NCI-H446 (cell line): ENCODE data around the gene MPP1.
"Not testable (repeated sequence)": the region's sequence is repeated elsewhere in the genome, so short reads cannot be mapped to it uniquely, and the experiment has no call there.

Source experiments
- DNase-seq, 2 experiments: peaks; one replicate each; lab custom pipeline; 2025; lab: John Stamatoyannopoulos, UW

Gene MPP1

DNA sequence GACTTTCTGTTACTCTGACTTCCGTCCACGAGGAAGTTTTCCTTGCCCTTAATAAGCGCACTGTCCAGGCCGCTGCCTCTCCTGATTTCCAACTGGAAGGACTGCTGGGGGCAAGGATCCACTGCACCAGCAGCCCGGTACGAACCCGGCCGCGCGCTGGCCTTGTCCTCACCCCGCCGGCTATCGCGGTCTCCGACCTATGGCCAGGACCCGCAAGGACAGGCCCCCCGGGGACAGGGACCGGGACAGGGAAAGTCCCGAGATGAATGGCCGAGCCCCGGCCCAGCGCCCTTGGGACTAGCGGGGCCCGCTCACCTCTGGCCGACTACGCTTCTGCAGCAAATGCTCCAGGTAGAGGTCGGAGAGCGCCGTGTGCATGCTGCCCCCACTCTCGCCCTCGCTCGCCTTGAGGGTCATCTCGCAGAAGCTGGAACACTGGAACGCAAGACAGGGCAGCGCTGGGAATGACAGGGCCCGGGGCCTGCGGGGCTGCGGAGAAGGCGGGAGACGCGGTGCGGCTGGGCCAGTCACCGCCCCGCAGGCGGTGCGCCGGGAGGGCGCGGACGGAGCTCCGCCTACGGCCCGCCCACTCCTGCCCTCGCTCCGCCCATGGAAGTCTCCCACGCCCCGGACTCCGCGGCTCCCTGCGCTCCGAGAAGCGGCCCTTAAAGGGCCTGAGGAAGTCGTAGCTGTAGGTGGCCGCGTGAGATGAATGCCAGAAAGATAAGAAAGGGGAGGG, at the start of gene MPP1:
MPP1 (minus strand) TSS at position 529 of the 739 bp plus-strand sequence; CDS start at position 417, 112 bp downstream.
- peak; percentile 49 to 67 for DNase-seq

DNA sequence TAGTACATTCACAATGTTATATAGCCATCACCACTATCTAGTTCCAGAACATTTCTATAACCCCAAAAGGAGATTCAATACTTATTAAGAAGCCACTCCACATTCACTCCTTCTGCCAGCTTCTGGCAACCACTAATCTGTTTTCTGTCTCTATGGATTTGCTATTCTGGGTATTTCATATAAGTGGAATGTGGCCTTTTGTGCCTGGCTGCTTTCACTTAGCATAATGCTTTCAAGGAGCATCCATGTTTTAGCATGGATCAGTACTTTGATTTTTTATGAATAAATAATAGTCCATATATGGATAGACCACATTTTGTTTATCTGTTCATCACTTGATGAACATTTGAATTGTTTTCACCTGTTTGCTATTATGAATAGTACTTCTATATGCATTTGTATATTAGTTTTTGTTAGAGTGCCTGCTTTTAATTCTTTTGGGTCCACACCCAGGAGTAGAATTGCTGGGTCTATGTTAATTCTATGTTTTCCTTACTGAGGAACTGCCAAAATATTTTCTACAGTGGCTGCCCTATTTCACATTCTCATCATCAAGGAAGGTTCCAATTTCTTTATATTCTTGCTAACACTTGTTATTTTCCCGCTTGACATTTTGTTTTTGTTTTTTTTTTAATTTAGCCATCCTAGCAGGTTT, 45.8 kb upstream of the MPP1 start:
- DNase-seq: no peak

DNA sequence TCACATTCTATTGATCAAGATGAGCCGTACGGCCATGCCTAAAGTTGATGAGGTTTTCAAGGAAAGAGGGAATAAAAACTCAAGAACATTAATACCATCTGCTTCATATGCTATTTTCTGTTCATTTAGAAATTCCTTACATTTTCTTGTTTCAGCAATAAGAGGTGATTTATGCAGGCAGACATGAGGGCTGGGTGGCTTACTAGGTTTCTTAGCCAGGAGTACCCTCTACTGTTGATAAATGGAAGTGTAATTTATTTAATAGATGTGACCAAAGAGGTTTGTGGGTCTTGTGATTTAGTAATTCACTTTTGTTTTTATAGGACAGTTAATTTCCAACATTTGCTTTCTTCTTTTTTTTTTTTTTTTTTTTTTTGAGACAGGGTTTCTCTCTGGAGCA, 35.6 kb upstream of the MPP1 start:
- DNase-seq: peak in 1 of 2 experiments; percentile 6

DNA sequence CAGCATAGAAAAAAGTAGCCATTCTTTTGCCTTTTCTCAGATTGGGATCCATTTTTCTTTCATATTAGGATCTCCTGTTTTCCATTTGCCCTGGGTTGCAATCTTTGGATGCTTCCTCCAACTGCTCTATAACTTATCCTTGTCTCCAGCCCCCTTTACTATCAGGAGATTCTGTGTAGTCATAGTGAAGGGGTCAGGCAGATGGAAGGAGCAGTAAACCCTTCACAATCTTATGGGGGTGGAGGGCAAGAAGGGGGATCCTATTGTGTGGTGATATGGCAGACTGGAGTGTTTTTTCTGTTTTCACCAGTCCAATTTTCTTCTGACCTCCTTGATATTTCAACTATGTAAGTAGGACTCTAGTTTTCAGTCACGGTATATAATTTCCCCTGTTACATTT, 30.9 kb upstream of the MPP1 start:
- DNase-seq: no peak

DNA sequence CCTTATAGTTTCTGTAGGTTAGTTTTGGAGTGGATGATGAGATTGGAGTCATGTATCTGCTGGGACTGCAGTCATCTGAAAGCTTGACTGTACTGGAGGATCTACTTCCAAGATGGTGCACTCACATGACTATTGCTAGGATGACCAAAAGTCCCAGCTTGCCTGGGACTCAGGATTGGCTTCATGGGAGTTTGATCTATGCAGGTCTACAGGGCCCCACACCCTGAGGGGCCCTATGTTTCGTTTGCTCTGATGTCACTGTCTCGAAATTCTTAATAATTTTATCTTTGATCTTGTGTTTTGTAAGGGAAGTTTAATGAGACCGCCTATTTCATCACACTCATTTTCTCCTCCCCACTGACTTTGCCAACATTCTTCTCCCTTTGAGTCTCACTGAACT, 29.3 kb upstream of the MPP1 start, which contains the start of gene SMIM9:
SMIM9 (minus strand) TSS at position 101 of the 400 bp plus-strand sequence. CDS start 3,806 bp downstream, outside the sequence.
- DNase-seq: no peak

DNA sequence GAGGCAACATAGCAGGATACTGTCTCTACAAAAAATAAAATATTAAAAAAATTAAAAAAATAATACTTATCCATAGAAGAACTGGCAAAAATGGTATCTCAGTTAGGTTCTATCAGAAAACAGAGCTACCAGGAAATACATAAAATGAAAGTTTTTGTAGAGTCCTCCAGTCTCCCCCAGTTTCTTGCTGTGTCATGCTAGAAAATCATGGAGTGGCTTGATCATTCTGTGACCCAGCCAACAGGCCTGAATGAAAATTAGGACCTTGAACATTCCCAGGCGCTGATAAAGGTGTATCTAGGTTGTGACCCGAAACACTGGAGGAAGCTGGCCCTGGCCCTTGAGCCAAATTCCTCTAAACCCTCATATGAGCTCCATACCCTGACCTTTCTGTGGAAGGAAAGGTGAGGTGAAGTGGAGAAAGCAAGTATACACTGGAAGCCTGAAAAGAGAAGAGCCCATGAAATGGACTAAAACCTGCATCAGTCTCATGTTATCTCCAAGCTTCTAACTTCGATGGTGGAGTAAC, 28.5 kb upstream of the MPP1 start:
- no peak for DNase-seq

DNA sequence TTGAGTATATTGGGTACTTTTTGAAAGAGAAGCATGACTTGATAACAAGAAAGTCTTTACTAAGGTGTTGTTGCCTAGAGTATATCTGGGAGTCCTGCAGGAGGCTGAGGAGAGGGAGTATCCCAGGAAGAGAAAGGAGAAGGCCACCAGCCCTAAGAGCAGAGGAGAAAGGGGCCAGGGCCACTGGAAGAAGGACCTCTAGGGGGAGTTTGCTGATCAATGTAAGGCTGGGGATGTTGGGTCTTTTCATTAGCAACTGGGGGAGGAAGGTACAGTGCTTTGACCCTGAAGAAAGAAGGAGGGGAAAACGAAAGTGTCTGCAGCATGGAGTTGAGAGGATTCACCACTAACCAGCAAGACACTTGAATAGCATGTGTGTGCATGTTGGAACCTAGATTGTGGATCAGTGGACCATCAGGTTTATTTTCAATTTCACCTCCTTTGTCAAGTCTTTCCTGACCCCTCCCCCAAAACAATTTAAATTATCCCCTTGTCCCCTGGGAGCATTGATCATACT, 24.7 kb upstream of the MPP1 start:
- DNase-seq: no peak

DNA sequence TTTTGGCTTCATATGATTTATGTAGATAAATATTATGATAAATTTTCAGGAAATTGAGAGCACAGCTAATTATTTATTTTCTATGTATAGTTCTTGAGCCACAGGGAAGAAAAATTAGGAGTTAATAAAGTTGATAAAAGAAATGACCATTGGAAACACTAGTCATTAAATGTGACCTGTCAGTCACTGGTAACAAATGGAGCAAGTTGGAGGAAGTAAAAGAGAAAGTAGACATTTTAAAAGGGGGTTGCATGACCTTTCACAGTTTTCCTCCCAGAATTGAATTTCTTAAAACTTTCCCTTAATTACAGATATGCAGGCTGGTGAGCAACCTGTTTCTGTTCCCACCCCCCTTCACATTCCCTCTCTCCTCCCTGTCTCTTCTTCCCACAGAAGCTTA, 23.8 kb upstream of the MPP1 start:
- DNase-seq: no peak

DNA sequence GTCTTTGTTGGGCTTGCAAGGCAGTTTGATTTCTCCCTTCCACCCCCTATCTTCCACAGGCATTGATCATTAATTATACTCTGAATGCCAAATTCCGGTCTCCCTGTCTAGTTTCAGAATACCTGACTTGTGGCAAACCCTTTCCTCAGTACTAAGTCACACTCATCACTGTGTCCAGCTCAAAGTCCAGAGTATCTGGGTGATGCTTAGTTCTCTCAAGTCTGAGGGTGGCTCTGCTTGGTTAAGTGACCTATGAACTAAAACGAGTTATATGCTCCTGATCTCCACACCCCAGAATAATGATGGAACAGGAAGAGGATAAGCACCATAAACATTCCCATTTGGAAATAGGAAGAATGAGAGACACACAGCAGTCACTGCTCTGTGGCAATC, 22.7 kb upstream of the MPP1 start:
- no peak for DNase-seq

DNA sequence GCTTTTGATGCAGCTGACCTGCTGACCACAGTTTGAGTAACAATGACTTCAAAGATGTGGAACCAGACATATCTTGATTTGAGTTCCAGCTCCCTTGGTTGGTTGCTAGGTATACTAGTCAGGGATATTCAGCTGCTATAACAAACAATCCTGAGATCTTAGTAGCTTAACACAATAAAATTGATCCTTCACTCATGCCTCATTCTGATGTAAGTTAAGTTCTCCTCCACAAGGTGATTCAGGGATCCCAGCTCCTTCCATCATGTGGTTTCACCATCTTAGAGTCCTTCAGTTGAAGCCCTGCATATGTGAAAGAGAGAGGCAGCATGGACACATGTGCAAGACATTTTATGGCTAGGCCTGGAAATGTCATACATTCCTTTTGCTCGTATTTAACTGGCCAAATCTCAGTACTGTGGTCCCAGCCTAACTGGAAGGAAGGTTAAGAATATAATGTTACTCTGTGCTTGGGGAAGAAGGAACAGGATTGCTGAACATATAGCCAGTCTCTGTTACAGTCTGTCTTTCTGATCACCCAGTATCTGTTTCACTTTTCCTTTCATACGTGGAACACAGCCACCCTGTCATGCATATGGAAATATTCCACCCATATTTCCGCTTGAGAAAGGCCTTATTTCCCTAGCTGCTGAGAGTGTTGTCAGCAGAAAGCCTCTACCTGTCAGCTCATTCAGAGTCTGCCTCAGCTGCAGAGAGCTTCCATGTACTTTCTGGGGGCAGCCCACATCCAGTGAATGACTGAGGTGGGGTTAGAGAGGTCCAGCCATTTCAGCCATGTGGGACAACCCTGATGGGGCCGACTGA, 22.1 kb upstream of the MPP1 start:
- DNase-seq: no peak

DNA sequence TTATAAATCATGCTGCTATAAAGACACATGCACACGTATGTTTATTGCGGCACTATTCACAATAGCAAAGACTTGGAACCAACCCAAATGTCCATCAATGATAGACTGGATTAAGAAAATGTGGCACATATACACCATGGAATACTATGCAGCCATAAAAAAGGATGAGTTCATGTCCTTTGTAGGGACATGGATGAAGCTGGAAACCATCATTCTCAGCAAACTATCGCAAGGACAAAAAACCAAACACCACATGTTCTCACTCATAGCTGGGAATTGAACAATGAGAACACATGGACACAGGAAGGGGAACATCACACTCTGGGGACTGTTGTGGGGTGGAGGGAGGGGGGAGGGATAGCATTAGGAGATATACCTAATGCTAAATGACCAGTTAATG, 20.3 kb upstream of the MPP1 start:
- not testable (repeated sequence) for DNase-seq

DNA sequence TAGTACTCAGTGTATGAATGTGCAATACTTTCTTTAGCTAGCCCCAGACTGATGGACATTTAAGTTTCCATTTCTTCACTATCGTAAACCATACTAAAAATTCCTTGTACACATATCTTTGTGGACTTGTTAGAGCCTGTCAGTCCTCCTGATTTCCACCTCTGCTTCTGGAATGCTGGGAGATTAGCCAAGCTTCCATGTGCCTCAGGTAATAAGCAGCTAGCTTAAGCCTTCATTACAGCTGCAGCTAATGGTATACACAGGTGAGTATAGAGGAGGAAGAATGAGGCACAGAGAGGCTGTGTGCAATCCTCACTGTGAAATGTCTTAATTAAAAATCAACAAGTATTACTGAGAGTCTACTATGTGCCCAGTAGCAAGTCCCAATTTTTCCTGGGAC, 19.4 kb upstream of the MPP1 start:
- DNase-seq: no peak

DNA sequence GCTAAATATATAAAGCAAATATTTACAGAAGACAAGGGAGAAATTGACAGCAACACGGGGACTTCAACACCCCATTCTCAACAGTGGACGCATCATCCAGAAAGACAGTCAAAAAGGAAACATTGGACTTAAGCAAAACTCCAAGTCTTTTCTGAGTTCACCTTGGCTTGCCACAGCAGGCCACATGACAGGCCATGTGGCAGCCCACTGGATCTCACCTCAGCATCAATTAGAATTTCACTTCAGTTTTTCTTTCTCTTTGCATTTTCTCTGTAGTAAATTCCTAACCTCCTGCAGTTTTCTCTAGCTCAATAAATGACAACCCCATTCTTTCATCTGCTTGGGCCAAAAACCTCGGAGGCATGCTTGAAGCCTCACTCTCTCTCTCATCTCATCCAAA, 16.7 kb upstream of the MPP1 start:
- DNase-seq: no peak

DNA sequence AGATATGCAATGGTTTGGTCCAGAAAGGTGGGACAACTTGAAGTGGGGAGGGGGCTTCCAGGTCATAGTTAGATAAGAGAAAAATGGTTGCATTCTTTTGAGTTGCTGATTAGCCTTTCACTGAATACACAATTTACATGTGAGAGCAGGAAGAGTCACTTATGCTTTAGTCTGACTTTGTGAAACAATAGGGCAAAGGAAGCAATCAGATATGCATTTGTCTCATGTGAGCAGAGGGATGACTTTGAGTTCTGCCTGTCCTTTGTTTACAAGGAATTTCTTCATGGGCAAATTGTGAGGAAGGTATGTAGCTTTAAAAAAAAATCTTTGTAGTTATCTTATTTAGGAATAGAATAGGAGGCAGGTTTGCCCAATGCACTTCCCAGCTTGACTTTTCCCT, 16.2 kb upstream of the MPP1 start:
- no peak for DNase-seq

DNA sequence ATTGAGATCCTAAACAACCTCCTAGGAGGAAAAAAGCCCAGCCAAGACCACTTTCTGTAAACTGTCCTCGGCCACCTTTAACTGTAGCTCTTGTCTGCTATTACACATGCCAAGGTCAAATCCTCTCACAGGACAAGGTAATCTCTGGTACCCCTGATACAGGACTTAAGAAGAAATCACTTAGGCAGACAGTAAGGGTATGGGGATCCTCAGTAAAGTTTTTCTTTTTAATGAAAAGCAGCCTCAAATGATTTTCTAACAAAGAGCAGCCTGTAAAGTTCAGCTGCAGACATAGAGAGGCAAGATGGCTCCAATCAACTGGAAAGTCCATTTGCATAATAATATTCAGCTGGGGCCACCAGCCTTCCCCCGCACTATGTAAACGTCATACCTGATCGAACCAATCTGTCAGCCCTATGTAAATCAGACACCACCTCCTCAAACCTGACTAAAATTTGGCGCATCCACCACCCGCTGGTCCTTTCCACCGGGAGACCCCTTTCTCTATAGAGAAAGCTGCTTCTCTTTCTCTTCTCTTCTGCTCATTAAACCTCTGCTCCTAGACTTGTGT, 14.6 kb upstream of the MPP1 start:
- no peak for DNase-seq

DNA sequence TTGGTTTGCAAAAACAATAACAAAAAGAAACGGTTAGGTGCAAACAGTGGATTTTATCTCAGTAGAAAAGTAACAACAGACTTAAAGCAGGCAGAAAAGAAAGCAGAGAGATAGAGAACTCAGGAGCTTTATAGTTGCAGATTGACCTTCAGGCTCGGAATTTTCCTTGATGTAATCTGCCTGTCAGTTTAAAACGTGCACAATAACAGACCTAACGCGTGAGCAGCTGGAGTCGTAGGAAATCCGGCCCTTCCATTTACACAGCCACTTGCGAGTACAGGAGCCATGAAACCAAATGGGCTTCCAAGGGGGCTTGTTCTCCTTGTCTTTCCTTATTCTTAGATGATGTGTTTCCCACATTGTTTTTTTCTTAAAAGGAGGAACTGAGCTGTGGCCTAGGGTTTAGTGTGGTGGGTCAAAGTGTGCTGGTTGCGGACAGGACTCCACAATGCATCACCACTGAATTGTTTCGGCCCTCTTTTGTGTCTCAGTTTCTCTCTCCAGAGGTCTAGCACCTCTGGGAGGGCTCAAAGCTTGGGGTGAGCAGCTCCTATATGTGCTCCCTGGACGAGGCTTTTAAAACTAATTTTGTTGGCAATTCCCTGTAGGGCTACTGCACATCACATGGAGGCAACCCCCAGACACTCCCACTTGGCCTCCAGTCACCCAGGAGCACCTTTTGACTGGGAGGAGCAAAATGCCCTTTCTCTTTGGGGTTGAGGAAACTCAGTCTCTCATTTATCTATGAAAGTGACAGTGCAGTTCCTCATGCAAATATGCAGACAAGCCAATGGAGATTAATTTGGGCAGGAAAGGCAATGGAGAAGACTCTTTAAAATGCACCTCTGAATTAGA, 13.9 kb upstream of the MPP1 start:
- no peak for DNase-seq

DNA sequence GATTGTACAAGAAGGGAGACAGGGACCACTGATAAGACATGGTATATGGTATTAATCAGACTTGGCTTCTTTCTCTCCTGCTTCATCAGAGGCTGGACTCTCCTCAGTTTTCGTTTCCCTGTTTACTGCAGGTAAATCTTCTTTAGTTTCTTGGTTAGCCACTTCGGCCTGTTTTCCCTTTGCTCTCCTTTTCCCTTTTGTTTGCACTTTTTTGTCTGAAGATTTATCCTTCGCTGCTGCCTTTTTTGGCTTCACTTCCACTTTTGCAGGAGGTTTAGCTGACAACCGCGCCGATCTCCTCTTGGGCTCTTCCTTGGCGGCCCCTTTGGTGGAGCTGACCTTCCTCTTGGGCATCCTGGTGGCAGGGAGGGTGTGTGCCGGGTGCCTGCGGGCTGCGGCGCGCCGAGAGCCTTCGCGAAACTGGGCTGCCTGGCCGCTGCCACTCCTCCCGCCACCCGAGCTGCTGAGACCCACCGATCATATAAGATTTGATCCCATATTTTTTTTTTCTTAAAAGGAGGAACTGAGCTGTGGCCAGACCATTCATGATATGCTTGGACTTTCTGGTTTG, 11.8 kb upstream of the MPP1 start:
- DNase-seq: not testable (repeated sequence)

DNA sequence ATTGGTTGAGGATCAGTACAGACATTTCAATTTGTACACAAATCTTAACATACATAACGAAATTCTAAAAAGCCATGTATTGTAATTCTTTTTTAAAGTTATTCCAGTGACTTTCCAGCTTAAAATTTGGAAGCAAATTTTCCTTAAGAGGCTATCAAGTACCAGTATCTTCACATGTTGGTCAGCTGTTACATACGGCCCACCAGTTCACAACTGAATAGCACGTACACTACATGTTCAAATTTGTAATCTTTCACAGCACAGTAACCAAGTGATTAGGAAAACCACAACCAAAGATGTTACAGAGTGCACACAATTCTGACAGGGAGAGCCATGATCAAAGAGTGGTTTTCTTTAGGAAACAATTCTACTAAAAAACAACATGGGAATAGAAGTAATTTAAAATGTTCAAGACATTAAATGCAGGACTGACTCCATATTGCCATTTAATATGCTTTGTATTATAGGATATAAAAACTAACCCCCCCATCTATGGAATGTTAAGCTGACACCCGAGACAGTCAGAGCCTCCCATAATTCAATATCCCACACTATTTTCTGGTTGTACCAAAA, 11.1 kb upstream of the MPP1 start:
- DNase-seq: not testable (repeated sequence)

DNA sequence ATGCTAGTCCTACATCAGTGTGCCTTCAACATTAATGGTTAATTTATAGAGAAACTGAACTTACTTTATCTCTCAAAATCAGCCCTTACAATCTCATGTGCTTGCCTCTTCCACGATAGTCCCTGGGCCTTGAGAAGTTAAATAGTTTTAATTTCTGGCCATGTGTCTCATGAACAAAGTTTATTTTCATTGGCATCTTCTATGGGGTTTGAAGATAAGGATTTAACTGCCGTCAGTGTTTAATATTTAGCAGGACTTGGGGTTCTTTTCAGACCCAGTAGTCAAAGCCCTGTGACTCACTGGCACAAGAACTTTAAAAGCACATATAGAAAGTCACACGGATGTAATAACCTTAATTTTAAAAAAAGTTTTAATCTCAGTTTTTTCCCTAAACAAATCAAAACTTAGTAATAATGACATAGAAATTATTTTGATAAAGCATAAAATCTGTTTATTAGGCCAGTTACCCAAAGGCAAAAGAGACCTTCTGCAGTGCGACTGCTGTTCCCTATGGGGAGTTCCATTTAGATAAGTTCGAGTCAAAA, 10.1 kb upstream of the MPP1 start:
- DNase-seq: no peak

DNA sequence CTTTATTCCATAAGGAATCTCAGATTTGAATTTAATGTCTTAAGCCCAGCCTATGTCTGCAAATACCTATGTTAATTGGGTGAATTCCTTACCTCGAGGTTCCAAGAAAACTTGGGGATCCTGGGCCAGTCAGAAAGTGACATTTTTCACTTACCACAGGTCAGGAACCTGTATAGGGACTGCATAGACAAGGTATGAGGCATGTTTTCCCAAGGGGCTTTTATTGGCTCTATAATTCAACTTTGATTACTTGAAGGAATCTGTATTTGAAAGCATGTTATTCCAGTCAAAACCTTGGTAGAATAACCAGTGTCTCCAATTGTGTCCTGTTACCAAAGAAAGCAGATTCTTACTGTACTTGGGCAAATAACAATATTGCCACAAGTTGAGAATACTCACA, 8.5 kb upstream of the MPP1 start:
- no peak for DNase-seq
